Loucy (cell line): ENCODE data around the gene TMEM94.

Source experiments
- H2AFZ ChIP-seq: fragments of 200-600 bp; sonication (generic); 2 replicates; pipeline ENCODE4 v1.6.0; 2016; ENCODE audit warnings: antibody characterized with exemption, mild to moderate bottlenecking, low read length, moderate library complexity
- H3F3A ChIP-seq: fragments of 200-600 bp; 2 replicates; pipeline ENCODE4 v1.6.0; 2016; ENCODE audit warnings: antibody characterized with exemption, low read depth, mild to moderate bottlenecking
- H3K27me3 ChIP-seq: fragments of 200-600 bp; sonication (generic); 2 replicates; pipeline ENCODE4 v1.6.1; 2014; ENCODE audit warnings: low read length, mild to moderate bottlenecking; ENCODE audit not compliant: insufficient read depth, poor library complexity, severe bottlenecking
- H3K36me3 ChIP-seq: fragments of 200-600 bp; sonication (generic); 2 replicates; pipeline ENCODE4 v1.6.1; 2016; ENCODE audit warnings: low read length; ENCODE audit not compliant: insufficient read depth
- H3K4me1 ChIP-seq: fragments of 200-600 bp; sonication (generic); 2 replicates; pipeline ENCODE4 v1.5.1; 2014; ENCODE audit warnings: low read length, mild to moderate bottlenecking; ENCODE audit not compliant: insufficient read depth, poor library complexity, severe bottlenecking
- H3K4me2 ChIP-seq: fragments of 200-600 bp; sonication (generic); 2 replicates; pipeline ENCODE4 v1.6.0; 2014; ENCODE audit warnings: antibody characterized with exemption, low read length, low read depth, mild to moderate bottlenecking; ENCODE audit not compliant: poor library complexity, severe bottlenecking
- H3K4me3 ChIP-seq: fragments of 200-600 bp; sonication (generic); 2 replicates; pipeline ENCODE4 v1.5.1; 2014; ENCODE audit warnings: low read length, mild to moderate bottlenecking, mixed read lengths; ENCODE audit not compliant: poor library complexity, severe bottlenecking
- H3K79me2 ChIP-seq: fragments of 200-600 bp; sonication (generic); 2 replicates; pipeline ENCODE4 v1.6.1; 2014; ENCODE audit warnings: low read length; ENCODE audit not compliant: insufficient read depth
- H3K9ac ChIP-seq: fragments of 200-600 bp; sonication (generic); 2 replicates; pipeline ENCODE4 v1.6.0; 2014; ENCODE audit warnings: mild to moderate bottlenecking, low read depth, low read length, moderate library complexity; ENCODE audit not compliant: poor library complexity, severe bottlenecking
- H3K9me2 ChIP-seq: fragments of 200-600 bp; sonication (generic); replicated peaks from 2 replicates; pipeline ENCODE4 v1.6.1; 2016; ENCODE audit warnings: low read depth, low read length, mixed read lengths
- H3K9me3 ChIP-seq: fragments of 200-600 bp; sonication (generic); 2 replicates; pipeline ENCODE4 v1.6.1; 2014; ENCODE audit warnings: mild to moderate bottlenecking, antibody characterized with exemption, low read length, low read depth; ENCODE audit not compliant: insufficient read depth
- H4K20me1 ChIP-seq: fragments of 200-600 bp; sonication (generic); 2 replicates; pipeline ENCODE4 v1.6.0; 2014; ENCODE audit warnings: antibody characterized with exemption, low read length, mild to moderate bottlenecking; ENCODE audit not compliant: insufficient read depth, poor library complexity, severe bottlenecking
- CTCF ChIP-seq: fragments of 200-600 bp; sonication (generic); conservative IDR thresholded peaks from 2 replicates; pipeline ENCODE4 v1.5.1; 2014; ENCODE audit warnings: mild to moderate bottlenecking, antibody characterized with exemption, low read length
- EZH2phosphoT487 ChIP-seq: fragments of 200-600 bp; IDR thresholded peaks from 2 replicates; pipeline ENCODE4 v1.6.1; 2018; ENCODE audit warnings: antibody characterized with exemption, mild to moderate bottlenecking, moderate library complexity, borderline replicate concordance

The TMEM94 gene

GRCh38 chr17:75490173-75490743, 33.8 kb downstream of the TMEM94 start:
- Histone ChIP-seq H3K79me2 (no peaks in the 10 kb centered on the region), H2AFZ (no peak overlapping the region), H3K27me3 (no peaks in the 10 kb centered on the region), H3K4me3 (no peak overlapping the region), H3K4me1 (peaks cover 13% of the 10 kb centered on the region), H4K20me1 (no peaks in the 10 kb centered on the region), H3K9me3 (no peaks in the 10 kb centered on the region), H3K36me3 (peaks cover 37% of the 10 kb centered on the region; the same call in 1 of the 2 replicates), H3K9ac (no peak overlapping the region), H3F3A (no peaks in the 10 kb centered on the region), H3K4me2 (no peak overlapping the region), H3K9me2 (no peaks in the 10 kb centered on the region)
- TF ChIP-seq EZH2phosphoT487 (no peak), CTCF (no peak)

GRCh38 chr17:75490953-75491649, 34.7 kb downstream of the TMEM94 start:
- H3K27me3 ChIP-seq: no peaks in the 10 kb centered on the region
- no peaks in the 10 kb centered on the region for H4K20me1 ChIP-seq
- no peaks in the 10 kb centered on the region for H3K79me2 ChIP-seq
- peak overlapping the region; percentile 19 for H3K9ac ChIP-seq
- H3F3A ChIP-seq: no peaks in the 10 kb centered on the region
- H3K4me1 ChIP-seq: peaks cover 13% of the 10 kb centered on the region
- no peaks in the 10 kb centered on the region for H3K9me2 ChIP-seq
- H3K4me3 ChIP-seq: no peak overlapping the region
- H2AFZ ChIP-seq: no peak overlapping the region
- H3K36me3 ChIP-seq: peaks cover 42% of the 10 kb centered on the region; the same call in 1 of the 2 replicates
- no peaks in the 10 kb centered on the region for H3K9me3 ChIP-seq
- TF ChIP-seq CTCF (no peak), EZH2phosphoT487 (no peak)
- no peak overlapping the region for H3K4me2 ChIP-seq

GRCh38 chr17:75491680-75492079, 35.2 kb downstream of the TMEM94 start:
- Histone ChIP-seq H3K4me2 (no peak overlapping the region), H3K4me1 (peaks cover 13% of the 10 kb centered on the region), H2AFZ (no peak overlapping the region), H3K79me2 (no peaks in the 10 kb centered on the region), H3K9me3 (no peaks in the 10 kb centered on the region), H3K9me2 (no peaks in the 10 kb centered on the region), H3K27me3 (no peaks in the 10 kb centered on the region), H3K9ac (no peak overlapping the region), H4K20me1 (no peaks in the 10 kb centered on the region), H3K4me3 (no peak overlapping the region), H3F3A (no peaks in the 10 kb centered on the region), H3K36me3 (peaks cover 47% of the 10 kb centered on the region; the same call in 1 of the 2 replicates)
- TF ChIP-seq CTCF (no peak), EZH2phosphoT487 (no peak)
